RWPE1 (cell line): ENCODE data around the gene C2orf49.

ENCODE experiments used
- CTCF ChIA-PET: fragments of 350-600 bp; sonication (Branson Sonifier 250); formaldehyde crosslinking; extraction: SDS; loops from one replicate; lab custom pipeline; 2021; lab: Yijun Ruan, JAX
- POLR2A ChIA-PET: fragments of 400-600 bp; formaldehyde crosslinking; extraction: SDS; loops from one replicate; lab custom pipeline; 2020; ENCODE audit warnings: antibody characterized with exemption; ENCODE audit not compliant: low non-redundant PET; lab: Yijun Ruan, JAX
- DNase-seq: peaks from one replicate; pipeline ENCODE4 v3.0.0; 2012; ENCODE audit warnings: low spot score
- H3K27ac ChIP-seq: fragments of 450-650 bp; 2 replicates; pipeline ENCODE4 v1.5.1; 2017
- TF ChIP-seq, protein P1 (sequence below): fragments of 450-650 bp; conservative IDR thresholded peaks from 2 replicates; pipeline ENCODE4 v1.5.1; 2017; ENCODE audit warnings: low read depth, mild to moderate bottlenecking

The C2orf49 gene

DNA sequence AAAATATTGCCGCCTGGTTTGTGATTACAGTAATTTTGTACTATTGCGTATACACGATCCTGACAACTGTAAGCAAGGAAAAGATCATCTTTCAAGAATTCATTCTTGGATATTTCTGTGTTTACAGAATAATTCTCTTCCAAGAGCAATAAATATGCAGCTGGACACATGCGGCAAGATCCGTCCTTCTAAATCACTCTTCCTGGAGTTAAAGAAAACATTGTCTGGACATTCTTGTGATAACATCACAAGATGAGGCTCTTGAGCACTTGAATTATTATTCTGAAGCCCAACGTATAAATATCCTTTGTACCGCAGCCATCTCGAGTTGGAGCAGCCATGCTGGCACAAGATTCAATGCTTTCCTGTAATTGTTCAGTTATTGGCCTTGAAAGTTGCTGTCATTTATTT lies 51.6 kb downstream of the C2orf49 start:
- ChIA-PET CTCF (interaction anchor here (0.6 to 0.9 kb wide), 2 partner anchors 17 to 145 kb away, joined by 3 read pairs; no protein-coding TSS in a partner anchor), POLR2A (no interaction called here)
- no peak for DNase-seq
- no peak overlapping the region for H3K27ac ChIP-seq
- TF ChIP-seq, protein P1, sequence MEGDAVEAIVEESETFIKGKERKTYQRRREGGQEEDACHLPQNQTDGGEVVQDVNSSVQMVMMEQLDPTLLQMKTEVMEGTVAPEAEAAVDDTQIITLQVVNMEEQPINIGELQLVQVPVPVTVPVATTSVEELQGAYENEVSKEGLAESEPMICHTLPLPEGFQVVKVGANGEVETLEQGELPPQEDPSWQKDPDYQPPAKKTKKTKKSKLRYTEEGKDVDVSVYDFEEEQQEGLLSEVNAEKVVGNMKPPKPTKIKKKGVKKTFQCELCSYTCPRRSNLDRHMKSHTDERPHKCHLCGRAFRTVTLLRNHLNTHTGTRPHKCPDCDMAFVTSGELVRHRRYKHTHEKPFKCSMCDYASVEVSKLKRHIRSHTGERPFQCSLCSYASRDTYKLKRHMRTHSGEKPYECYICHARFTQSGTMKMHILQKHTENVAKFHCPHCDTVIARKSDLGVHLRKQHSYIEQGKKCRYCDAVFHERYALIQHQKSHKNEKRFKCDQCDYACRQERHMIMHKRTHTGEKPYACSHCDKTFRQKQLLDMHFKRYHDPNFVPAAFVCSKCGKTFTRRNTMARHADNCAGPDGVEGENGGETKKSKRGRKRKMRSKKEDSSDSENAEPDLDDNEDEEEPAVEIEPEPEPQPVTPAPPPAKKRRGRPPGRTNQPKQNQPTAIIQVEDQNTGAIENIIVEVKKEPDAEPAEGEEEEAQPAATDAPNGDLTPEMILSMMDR: no peak

DNA sequence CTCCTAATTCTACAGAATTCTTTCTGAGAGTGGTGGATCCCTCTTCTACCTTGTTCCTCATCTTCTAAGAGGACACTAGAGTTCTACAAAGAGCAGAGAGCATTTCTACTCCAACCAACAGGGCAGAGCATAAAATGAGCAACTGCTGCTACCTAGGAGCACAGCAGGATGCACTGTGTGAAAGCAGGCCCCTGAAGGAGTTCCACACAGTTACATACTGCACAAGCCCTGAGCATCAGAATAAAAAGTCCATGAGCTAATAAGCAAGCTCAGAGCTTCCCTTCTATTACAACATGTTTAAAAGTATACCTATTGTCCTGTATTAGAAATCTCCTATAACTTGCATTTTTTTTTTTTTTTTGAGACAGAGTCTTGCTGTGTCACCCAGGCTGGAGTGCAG lies 53.1 kb downstream of the C2orf49 start:
- ChIA-PET CTCF (interaction anchor here (0.8 to 1.0 kb wide), 2 partner anchors 8 to 149 kb away, joined by 4 read pairs; partner anchors contain the start of gene FHL2), POLR2A (no interaction called here)
- H3K27ac ChIP-seq: peak overlapping the region; percentile 63
- no peak for DNase-seq
- TF ChIP-seq, protein P1: no peak

DNA sequence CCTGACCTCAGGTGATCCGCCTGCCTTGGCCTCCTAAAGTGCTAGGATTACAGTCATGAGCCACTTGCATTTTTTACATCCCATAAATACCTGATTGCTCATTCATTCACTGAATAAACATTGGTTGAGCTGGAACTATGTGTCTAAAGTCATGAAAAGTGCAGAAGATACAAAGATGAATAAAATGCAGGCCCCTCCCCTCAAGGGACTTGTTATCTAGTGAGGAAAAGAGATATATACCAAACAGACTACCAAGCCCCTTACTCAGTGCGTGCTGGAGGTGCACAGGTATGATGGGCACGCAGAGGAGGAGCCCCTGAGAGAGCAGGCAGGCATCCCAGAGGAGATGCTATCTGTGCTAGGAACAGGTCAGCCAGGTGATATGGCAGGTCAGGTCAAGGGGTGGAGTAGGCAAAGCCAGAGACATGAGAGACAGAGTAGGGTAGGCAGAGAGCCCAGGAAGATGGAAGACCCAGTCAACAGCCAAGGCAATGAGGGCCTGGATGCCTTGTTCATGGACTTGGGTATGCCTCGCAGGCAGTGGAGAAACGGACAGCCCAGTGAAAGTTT lies 53.8 kb downstream of the C2orf49 start:
- POLR2A ChIA-PET: no interaction called here
- TF ChIP-seq, protein P1: no peak
- H3K27ac ChIP-seq: peak overlapping the region; percentile 63
- peak; percentile 56 for DNase-seq
- CTCF ChIA-PET: interaction anchor here (0.8 kb wide), 1 partner anchor 148 kb away, joined by 4 read pairs; no protein-coding TSS in a partner anchor

DNA sequence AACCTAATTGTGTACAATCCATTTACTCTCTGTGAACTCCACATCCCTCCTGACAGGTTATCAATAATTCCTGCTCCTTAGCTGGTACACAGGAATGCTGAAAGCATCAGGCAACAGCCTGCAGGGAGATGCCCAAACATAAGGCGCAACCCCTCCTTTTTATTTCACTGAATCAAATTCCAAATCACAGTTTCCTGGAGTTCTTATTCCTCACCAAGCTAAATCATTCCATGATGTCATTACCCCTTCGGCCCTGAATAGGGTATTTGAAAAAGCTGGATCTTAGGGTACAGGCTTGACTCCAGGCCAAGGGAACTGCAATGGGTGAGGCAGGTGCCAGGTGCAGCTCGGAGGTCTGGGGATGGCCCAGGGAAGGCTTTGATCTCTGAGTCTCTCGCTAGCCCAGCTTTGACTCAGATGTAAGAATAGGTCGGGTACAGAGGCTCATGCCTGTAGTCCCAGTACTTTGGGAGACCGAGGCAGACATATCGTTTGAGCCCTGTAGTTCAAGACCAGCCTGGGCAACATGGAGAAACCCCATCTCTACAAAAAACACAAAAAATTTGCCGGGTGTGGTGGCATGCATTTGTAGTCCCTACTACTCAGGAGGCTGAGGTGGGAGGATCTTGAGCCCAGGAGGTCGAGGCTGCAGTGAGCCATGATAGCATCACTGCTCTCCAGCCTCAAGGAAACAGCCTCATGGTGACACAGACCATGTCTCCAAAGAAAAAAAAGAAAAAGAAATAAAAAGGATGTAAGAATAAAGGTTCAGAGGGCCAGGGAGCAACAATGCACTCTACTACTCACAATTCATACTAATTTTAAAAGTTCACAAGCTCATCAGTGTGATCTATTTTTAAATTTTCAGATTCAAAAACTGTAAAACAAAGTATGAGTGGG lies 54.7 kb downstream of the C2orf49 start:
- CTCF ChIA-PET: no interaction called here
- POLR2A ChIA-PET: no interaction called here
- TF ChIP-seq, protein P1: no peak
- no peak for DNase-seq
- peak overlapping the region; percentile 63 for H3K27ac ChIP-seq

DNA sequence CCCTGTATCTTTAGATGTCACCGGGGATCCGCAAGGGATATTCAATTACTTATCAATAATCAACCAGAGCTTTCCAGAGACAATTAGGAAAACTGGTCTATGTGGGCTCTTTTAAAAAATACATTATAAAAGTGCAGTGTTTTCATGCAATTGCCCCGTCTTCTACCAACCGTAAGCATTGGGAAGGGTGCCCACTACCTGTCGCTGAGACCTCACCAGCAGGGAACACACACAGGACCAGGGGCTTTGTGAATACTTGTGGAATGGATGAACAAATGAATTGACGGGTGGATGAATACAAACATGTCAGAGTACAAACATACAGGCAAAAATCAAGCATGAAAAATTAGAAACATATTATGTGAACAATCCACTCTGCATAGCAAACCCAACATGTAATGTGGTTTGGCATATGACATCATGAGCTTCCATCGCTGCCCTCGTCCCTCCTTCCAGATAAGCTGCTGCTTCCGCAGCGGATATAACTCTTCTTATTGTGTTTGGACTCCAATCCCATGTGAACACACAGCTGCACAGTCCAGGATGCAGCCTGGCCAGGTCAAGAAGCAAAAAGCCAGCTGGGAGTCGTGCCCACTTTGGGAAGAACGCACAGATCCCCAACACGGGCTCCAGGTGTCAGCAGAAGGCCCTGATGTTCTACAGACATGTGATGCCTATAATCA lies 56.2 kb downstream of the C2orf49 start:
- TF ChIP-seq, protein P1: no peak
- DNase-seq: no peak
- ChIA-PET CTCF (no interaction called here), POLR2A (no interaction called here)
- H3K27ac ChIP-seq: no peak overlapping the region

DNA sequence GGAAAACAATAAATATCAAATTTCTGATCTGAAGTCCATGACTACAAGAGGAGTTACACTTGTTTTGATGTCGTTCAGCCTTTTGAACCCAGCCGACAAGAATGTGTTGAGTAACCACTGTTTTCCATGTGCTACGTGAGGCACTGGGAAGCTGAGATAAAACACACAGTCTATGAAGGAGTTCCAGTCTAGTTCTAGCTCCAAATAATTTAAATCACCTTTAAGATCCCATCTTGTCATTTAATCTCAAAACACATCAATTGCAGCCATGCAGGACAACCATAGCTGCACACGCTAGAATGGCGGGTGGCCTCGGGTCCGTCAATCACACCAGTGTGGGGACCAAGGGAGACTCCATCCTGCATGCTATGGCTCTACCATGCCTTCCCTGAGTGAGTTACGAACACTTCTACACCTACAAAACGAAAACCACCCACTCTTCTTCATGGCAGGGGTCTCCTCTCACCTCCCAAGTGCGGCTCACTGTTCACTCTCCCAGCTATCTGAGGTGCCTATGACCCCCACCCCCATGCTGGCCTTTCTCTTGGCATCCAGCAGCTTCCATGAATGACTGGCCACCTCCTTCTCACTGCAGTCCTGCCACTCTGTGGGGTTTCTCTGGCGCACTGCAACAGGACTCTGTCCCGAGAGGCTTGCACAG lies 57.7 kb downstream of the C2orf49 start:
- TF ChIP-seq, protein P1: no peak
- CTCF ChIA-PET: interaction anchor here (0.7 kb wide), 2 partner anchors 11 to 65 kb away, joined by 3 read pairs; no protein-coding TSS in a partner anchor

More for the DNA sequence above, 57.7 kb downstream of the C2orf49 start:
- DNase-seq: no peak
- POLR2A ChIA-PET: no interaction called here
- peak overlapping the region; percentile 91 for H3K27ac ChIP-seq
